B cell (primary cell): ENCODE data around the gene TYK2. TPM values are rescaled to one million over a fixed set of nuclear protein-coding genes. Genes with fewer than 3 reads are reported as not detected.

Experiments used
- ATAC-seq: fragments of 200-7000 bp; cut with Tn5 transposase; one replicate; pipeline ENCODE4 v1.10.0; 2021; ENCODE audit warnings: low read depth, mild to moderate bottlenecking, moderate number of reproducible peaks, moderate library complexity
- CTCF ChIA-PET: fragments of 350-600 bp; sonication (Branson Sonifier 250); formaldehyde crosslinking; loops from one replicate; lab custom pipeline; 2021; ENCODE audit warnings: antibody characterized with exemption, inconsistent platforms; lab: Charles Lee
- POLR2A ChIA-PET: fragments of 350-600 bp; sonication (Branson Sonifier 250); formaldehyde crosslinking; loops from one replicate; lab custom pipeline; 2021; ENCODE audit warnings: antibody characterized with exemption; lab: Charles Lee
- DNase-seq: peaks from one replicate; pipeline ENCODE4 v3.0.0; 2013
- H2AFZ ChIP-seq: 2 replicates; pipeline ENCODE4 v1.6.1; 2012; ENCODE audit warnings: mild to moderate bottlenecking, low read depth, low read length; ENCODE audit not compliant: insufficient read depth, poor library complexity, severe bottlenecking
- H3K27ac ChIP-seq, 2 donors: 1 replicate in 1 of 2; 2 replicates in 1 of 2; pipeline ENCODE4 v1.5.1; 2012 to 2013; ENCODE audit warnings: low read length in 2 of 2, mild to moderate bottlenecking in 2 of 2, moderate library complexity in 1 of 2
- H3K27me3 ChIP-seq, 4 experiments: fragments of 200-600 bp in 1 of 4; sonication (generic) in 1 of 4; replicated peaks in 1 of 4; 1 replicate in 2 of 4; 2 replicates in 2 of 4; pipeline versions ENCODE4 v1.6.1 to v1.7.0; 2013 to 2016; ENCODE audit warnings: low read length in 3 of 4, mild to moderate bottlenecking in 2 of 4, mixed read lengths in 1 of 4, moderate library complexity in 1 of 4; ENCODE audit not compliant: insufficient read depth in 4 of 4, control insufficient read depth in 3 of 4; ENCODE audit errors: control extremely low read depth in 1 of 4
- H3K36me3 ChIP-seq, 2 experiments: replicated peaks in 1 of 2; 1 replicate in 1 of 2; 2 replicates in 1 of 2; pipeline versions ENCODE4 v1.6.1 to v1.7.1; 2013; ENCODE audit warnings: low read length in 1 of 2; ENCODE audit not compliant: insufficient read depth in 2 of 2, control insufficient read depth in 1 of 2; ENCODE audit errors: control extremely low read depth in 1 of 2, extremely low read depth in 1 of 2
- H3K4me1 ChIP-seq, 2 donors: fragments of 200-600 bp in 1 of 2; sonication (generic) in 1 of 2; 1 replicate in 1 of 2; 2 replicates in 1 of 2; pipeline versions ENCODE4 v1.5.1 to v1.6.1; 2013 to 2017; ENCODE audit warnings: low read length in 2 of 2; ENCODE audit not compliant: control insufficient read depth in 2 of 2, insufficient read depth in 2 of 2
- H3K4me2 ChIP-seq: replicated peaks from 2 replicates; pipeline ENCODE3; 2012; ENCODE audit warnings: mild to moderate bottlenecking, low read depth, low read length; ENCODE audit not compliant: poor library complexity, severe bottlenecking
- H3K4me3 ChIP-seq, 5 experiments: fragments of 200-600 bp in 1 of 5; sonication (generic) in 1 of 5; 1 replicate in 3 of 5; 2 replicates in 2 of 5; pipeline versions ENCODE4 v1.5.1 to v1.7.0; 2011 to 2016; ENCODE audit warnings: low read length in 4 of 5, mild to moderate bottlenecking in 4 of 5, low read depth in 2 of 5, control low read depth in 1 of 5, moderate library complexity in 1 of 5; ENCODE audit not compliant: insufficient read depth in 1 of 5; ENCODE audit errors: control extremely low read depth in 1 of 5, extremely low read depth in 1 of 5
- H3K79me2 ChIP-seq: fragments of 200-600 bp; sonication (generic); one replicate; pipeline ENCODE4 v1.6.0; 2016; ENCODE audit warnings: low read length; ENCODE audit not compliant: control insufficient read depth, insufficient read depth
- H3K9ac ChIP-seq: fragments of 200-600 bp; sonication (generic); 2 replicates; pipeline ENCODE4 v1.6.1; 2017; ENCODE audit warnings: mild to moderate bottlenecking, low read length, moderate library complexity
- H3K9me3 ChIP-seq, 3 donors: one replicate each; pipeline versions ENCODE4 v1.6.1 to v1.7.1; 2013; ENCODE audit warnings: low read length in 2 of 3; ENCODE audit not compliant: control insufficient read depth in 2 of 3, insufficient read depth in 1 of 3; ENCODE audit errors: control extremely low read depth in 1 of 3
- H4K20me1 ChIP-seq: 2 replicates; pipeline ENCODE4 v1.6.0; 2012; ENCODE audit warnings: mild to moderate bottlenecking, low read length; ENCODE audit not compliant: insufficient read depth, control insufficient read depth, poor library complexity, severe bottlenecking
- H3K27ac Mint-ChIP-seq: one replicate; pipeline ENCODE4 v1.8.0; 2021; ENCODE audit warnings: mixed read lengths
- H3K27me3 Mint-ChIP-seq: one replicate; pipeline ENCODE4 v1.8.0; 2021; ENCODE audit warnings: mixed read lengths
- H3K4me1 Mint-ChIP-seq: one replicate; pipeline ENCODE4 v1.8.0; 2021; ENCODE audit warnings: mixed read lengths
- H3K4me3 Mint-ChIP-seq: one replicate; pipeline ENCODE4 v1.8.0; 2021; ENCODE audit warnings: mixed read lengths
- H3K9me3 Mint-ChIP-seq: one replicate; pipeline ENCODE4 v1.8.0; 2022; ENCODE audit warnings: mixed read lengths; ENCODE audit not compliant: insufficient read depth
- EZH2 ChIP-seq: IDR thresholded peaks from 2 replicates; pipeline ENCODE4 v1.6.1; 2012; ENCODE audit warnings: borderline replicate concordance, low read depth, mild to moderate bottlenecking, moderate library complexity, low read length; ENCODE audit not compliant: insufficient read depth, poor library complexity, severe bottlenecking
- WGBS: methylation state at CpG from one replicate; pipeline ENCODE4 v1.1.5; 2013; ENCODE audit warnings: missing lambda C conversion rate; ENCODE audit not compliant: insufficient coverage; 5-methylcytosine and 5-hydroxymethylcytosine counted together
- intact Hi-C: fragments of 100-400 bp; cut with micrococcal nuclease; formaldehyde crosslinking; loops from one replicate; pipeline ENCODE4 v1.10.0; 2022
- polyA plus RNA-seq: library from polyadenylated mRNA; depleted of rRNA; stranded (reverse); fragments of >200 nt; gene quantifications from 2 replicates; pipeline ENCODE4 v1.2.3, GENCODE V29; 2012
- total RNA-seq, 2 donors: library from RNA; stranded (reverse); fragments of 120-200 nt in 1 of 2; gene quantifications; 1 replicate in 1 of 2; 2 replicates in 1 of 2; pipeline versions ENCODE4 v1.2.3 to v1.2.4, GENCODE V29; 2013 to 2022
- TF ChIP-seq, protein P1 (sequence below): fragments of 200-600 bp; IDR thresholded peaks from one replicate; pipeline ENCODE4 v1.8.0; 2022; ENCODE audit warnings: antibody characterized with exemption, mild to moderate bottlenecking

Gene TYK2
- total and polyA plus RNA-seq, 2 donors (not counting 1 experiment from before 2014, with no cell fraction given): 337 to 343 TPM

GRCh38 chr19:10332158-10332964 is 48.0 kb downstream of the TYK2 start:
- TF ChIP-seq, protein P1, sequence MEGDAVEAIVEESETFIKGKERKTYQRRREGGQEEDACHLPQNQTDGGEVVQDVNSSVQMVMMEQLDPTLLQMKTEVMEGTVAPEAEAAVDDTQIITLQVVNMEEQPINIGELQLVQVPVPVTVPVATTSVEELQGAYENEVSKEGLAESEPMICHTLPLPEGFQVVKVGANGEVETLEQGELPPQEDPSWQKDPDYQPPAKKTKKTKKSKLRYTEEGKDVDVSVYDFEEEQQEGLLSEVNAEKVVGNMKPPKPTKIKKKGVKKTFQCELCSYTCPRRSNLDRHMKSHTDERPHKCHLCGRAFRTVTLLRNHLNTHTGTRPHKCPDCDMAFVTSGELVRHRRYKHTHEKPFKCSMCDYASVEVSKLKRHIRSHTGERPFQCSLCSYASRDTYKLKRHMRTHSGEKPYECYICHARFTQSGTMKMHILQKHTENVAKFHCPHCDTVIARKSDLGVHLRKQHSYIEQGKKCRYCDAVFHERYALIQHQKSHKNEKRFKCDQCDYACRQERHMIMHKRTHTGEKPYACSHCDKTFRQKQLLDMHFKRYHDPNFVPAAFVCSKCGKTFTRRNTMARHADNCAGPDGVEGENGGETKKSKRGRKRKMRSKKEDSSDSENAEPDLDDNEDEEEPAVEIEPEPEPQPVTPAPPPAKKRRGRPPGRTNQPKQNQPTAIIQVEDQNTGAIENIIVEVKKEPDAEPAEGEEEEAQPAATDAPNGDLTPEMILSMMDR: no peak
- TF ChIP-seq EZH2: no peak
- DNase-seq (no peak), ATAC-seq (no peak)
- no peaks in the 10 kb centered on the region for H3K9me3 Mint-ChIP-seq
- H3K79me2 ChIP-seq: peaks cover 92% of the 10 kb centered on the region
- H3K27me3 Mint-ChIP-seq: no peaks in the 10 kb centered on the region
- peaks cover 14 to 23% of the 10 kb centered on the region in 2 donors for H3K4me1 ChIP-seq
- H3K27ac ChIP-seq: peak overlapping the region; percentile 90 to 91
- intact Hi-C loops: loop anchor here (5.0 kb wide), 1 partner anchor 320 kb away; the partner anchor contains the start of gene ILF3
- H3K4me3 ChIP-seq: peak overlapping the region; percentile 63 to 94 (median 83)
- H3K9me3 ChIP-seq: peaks cover 0 to 15% (median 0%) of the 10 kb centered on the region in 3 donors
- WGBS: 66% methylated on average over 11 of the region's 18 CpGs
- peaks cover 0 to 57% of the 10 kb centered on the region in 2 experiments for H3K36me3 ChIP-seq
- ChIA-PET CTCF (interaction anchor here (0.9 to 4.3 kb wide), 2 partner anchors 12 to 62 kb away, joined by 3 to 14 read pairs; partner anchors contain the start of gene ICAM1), POLR2A (interaction anchor here (0.8 to 2.2 kb wide), 3 partner anchors 43 to 61 kb away, joined by 3 to 9 read pairs (median 9); partner anchors contain the start of genes ICAM1 and ICAM5)
- H3K9ac ChIP-seq: peak overlapping the region; percentile 88
- peaks cover 20% of the 10 kb centered on the region for H3K4me1 Mint-ChIP-seq
- H4K20me1 ChIP-seq: peaks cover 73% of the 10 kb centered on the region
- peak overlapping the region; percentile 95 for H2AFZ ChIP-seq
- H3K4me2 ChIP-seq: peak overlapping the region; percentile 86
- no peaks in the 10 kb centered on the region for H3K27me3 ChIP-seq
- H3K4me3 Mint-ChIP-seq: peak overlapping the region; percentile 97
- H3K27ac Mint-ChIP-seq: peak overlapping the region; percentile 97

GRCh38 chr19:10329555-10329954 is 50.8 kb downstream of the TYK2 start:
- Histone ChIP-seq H3K4me2 (no peak overlapping the region), H3K9me3 (peaks cover 0 to 9% (median 0%) of the 10 kb centered on the region in 3 donors), H3K79me2 (peaks cover 68% of the 10 kb centered on the region), H4K20me1 (peaks cover 75% of the 10 kb centered on the region), H3K4me3 (no peak overlapping the region), H3K36me3 (peaks cover 0 to 61% of the 10 kb centered on the region in 2 experiments), H3K27me3 (no peaks in the 10 kb centered on the region), H3K27ac (no peak overlapping the region), H3K4me1 (peaks cover 14 to 22% of the 10 kb centered on the region in 2 donors), H2AFZ (no peak overlapping the region), H3K9ac (no peak overlapping the region)
- intact Hi-C loops: no loop called here
- Mint-ChIP-seq H3K4me1 (peaks cover 20% of the 10 kb centered on the region), H3K27ac (no peak overlapping the region), H3K4me3 (no peak overlapping the region), H3K27me3 (no peaks in the 10 kb centered on the region), H3K9me3 (no peaks in the 10 kb centered on the region)
- 98% methylated on average over 13 of the region's 13 CpGs for WGBS
- ChIA-PET CTCF (interaction anchor here (1.2 to 1.3 kb wide), 2 partner anchors 61 to 104 kb away, joined by 3 read pairs; no protein-coding TSS in a partner anchor), POLR2A (no interaction called here)
- TF ChIP-seq EZH2: no peak
- TF ChIP-seq, protein P1: no peak
- DNase-seq (peak; percentile 4), ATAC-seq (no peak)
